Islet precursor cell (in vitro differentiated cells): Measurements from ENCODE around the gene SCO2.
A peak's percentile ranks its signal among the peaks of the same experiment; 100 is the strongest.
"Not testable (repeated sequence)": the region's sequence is repeated elsewhere in the genome, so short reads cannot be mapped to it uniquely, and the experiment has no call there.

Experiments
- DNase-seq: peaks from one replicate; pipeline ENCODE4 v3.0.0-alpha.2; 2018

Gene SCO2

GRCh38 chr22:50550395-50550794 lies 25.0 kb upstream of the SCO2 start:
- DNase-seq: no peak

GRCh38 chr22:50548921-50549790 lies 23.8 kb upstream of the SCO2 start:
- no peak for DNase-seq

GRCh38 chr22:50548040-50548920 lies 22.9 kb upstream of the SCO2 start:
- no peak for DNase-seq

GRCh38 chr22:50547263-50547985 lies 22.0 kb upstream of the SCO2 start:
- no peak for DNase-seq

GRCh38 chr22:50546326-50547262 lies 21.2 kb upstream of the SCO2 start:
- DNase-seq: no peak

- no peak for DNase-seq
These were observed 20.3 kb upstream of the SCO2 start, which contains the start of gene KLHDC7B for GRCh38 chr22:50545522-50546325. Gene KLHDC7B (plus strand): TSS chr22:50545899. CDS start chr22:50546244, 345 bp downstream.

GRCh38 chr22:50544746-50545253 lies 19.4 kb upstream of the SCO2 start:
- DNase-seq: no peak

- DNase-seq: peak; percentile 86
These were observed 18.8 kb upstream of the SCO2 start for GRCh38 chr22:50544078-50544745.

- no peak for DNase-seq
These were observed 17.1 kb upstream of the SCO2 start for GRCh38 chr22:50542416-50542927.

GRCh38 chr22:50541667-50542026 lies 16.2 kb upstream of the SCO2 start:
- not testable (repeated sequence) for DNase-seq

- no peak for DNase-seq
These were observed 15.0 kb upstream of the SCO2 start for GRCh38 chr22:50540381-50540780.

- DNase-seq: no peak
These were observed 12.4 kb upstream of the SCO2 start for GRCh38 chr22:50537765-50538164.

- DNase-seq: no peak
These were observed 10.8 kb upstream of the SCO2 start for GRCh38 chr22:50536226-50536625.

- no peak for DNase-seq
These were observed 9.7 kb upstream of the SCO2 start for GRCh38 chr22:50535113-50535512.

GRCh38 chr22:50533856-50534711 lies 8.7 kb upstream of the SCO2 start:
- DNase-seq: peak; percentile 68

- DNase-seq: peak; percentile 57
These were observed 7.7 kb upstream of the SCO2 start for GRCh38 chr22:50532824-50533796.

GRCh38 chr22:50531962-50532674 lies 6.7 kb upstream of the SCO2 start:
- DNase-seq: peak; percentile 77
